GM23248 (cell line): ENCODE data around the gene PRLR.

ENCODE experiments used
- EZH2 ChIP-seq: fragments of 200-600 bp; sonication (generic); IDR thresholded peaks from 2 replicates; pipeline ENCODE4 v1.6.1; 2018; ENCODE audit warnings: antibody characterized with exemption, mild to moderate bottlenecking; ENCODE audit not compliant: insufficient read depth, poor library complexity, severe bottlenecking
- EZH2phosphoT487 ChIP-seq: fragments of 200-600 bp; sonication (generic); IDR thresholded peaks from 2 replicates; pipeline ENCODE4 v1.6.1; 2018; ENCODE audit warnings: antibody characterized with exemption, moderate library complexity, mild to moderate bottlenecking, low read depth; ENCODE audit not compliant: insufficient read depth

- TF ChIP-seq EZH2 (no peak), EZH2phosphoT487 (no peak)
Observed at GRCh38 chr5:35023391-35024178, 206.7 kb downstream of the PRLR start.
